ENCODE measurements around the gene IRF8.

- TF ChIP-seq CTCF (IDR thresholded peaks at IDR 0.05; ENCODE audit: borderline replicate concordance, extremely low read depth, low read length, poor library complexity, severe bottlenecking) (no peak), EZH2 (IDR thresholded peaks at IDR 0.05; ENCODE audit: borderline replicate concordance, low read depth, low read length, severe bottlenecking) (no peak)
Measured at GRCh38 chr16:85970738-85971137, 71.8 kb downstream of the IRF8 start.
